Spleen (tissue), 11 donors: ENCODE measurements around the gene FADS1. TPM values are rescaled to one million over a fixed set of nuclear protein-coding genes. Genes with fewer than 3 reads are reported as not detected.

Experiments
- DNase-seq: peaks from one replicate; pipeline ENCODE4 v3.0.0-alpha.2; 2020
- H3K27ac ChIP-seq, 8 donors: fragments of 200-600 bp; sonication (generic) in 7 of 8; 1 replicate in 4 of 8; 2 replicates in 4 of 8; pipeline versions ENCODE4 v1.5.0 to v1.8.0; 2016 to 2021; ENCODE audit warnings: inconsistent platforms in 4 of 8, mild to moderate bottlenecking in 4 of 8, moderate library complexity in 1 of 8
- H3K27me3 ChIP-seq, 7 donors: fragments of 200-600 bp; sonication (generic) in 6 of 7; replicated peaks in 1 of 7; 1 replicate in 4 of 7; 2 replicates in 3 of 7; pipeline versions ENCODE4 v1.5.0 to v1.8.0; 2016 to 2021; ENCODE audit warnings: inconsistent platforms in 3 of 7, mild to moderate bottlenecking in 1 of 7
- H3K36me3 ChIP-seq, 6 donors: fragments of 200-600 bp; sonication (generic) in 5 of 6; 1 replicate in 4 of 6; 2 replicates in 2 of 6; pipeline versions ENCODE4 v1.5.0 to v1.8.0; 2016 to 2021; ENCODE audit warnings: inconsistent platforms in 2 of 6
- H3K4me1 ChIP-seq, 6 donors: fragments of 200-600 bp; sonication (generic) in 5 of 6; 1 replicate in 3 of 6; 2 replicates in 3 of 6; pipeline versions ENCODE4 v1.5.0 to v1.8.0; 2016 to 2021; ENCODE audit warnings: inconsistent platforms in 3 of 6
- H3K4me3 ChIP-seq, 8 donors: fragments of 200-600 bp; sonication (generic) in 7 of 8; 1 replicate in 4 of 8; 2 replicates in 4 of 8; pipeline versions ENCODE4 v1.5.0 to v1.8.0; 2016 to 2021; ENCODE audit warnings: inconsistent platforms in 4 of 8, mild to moderate bottlenecking in 4 of 8, moderate library complexity in 2 of 8
- H3K9me3 ChIP-seq, 8 donors: fragments of 200-600 bp; sonication (generic) in 7 of 8; 1 replicate in 4 of 8; 2 replicates in 4 of 8; pipeline versions ENCODE4 v1.5.0 to v1.8.0; 2016 to 2021; ENCODE audit warnings: inconsistent platforms in 4 of 8
- CTCF ChIP-seq, 11 experiments: fragments of 200-600 bp in 7 of 11; fragments of 450-650 bp in 4 of 11; sonication (generic) in 4 of 11; IDR thresholded peaks in 8 of 11; conservative IDR thresholded peaks in 3 of 11; 1 replicate in 7 of 11; 2 replicates in 4 of 11; pipeline versions ENCODE4 v1.4.0 to v1.8.0; 2016 to 2021; ENCODE audit warnings: antibody characterized with exemption in 11 of 11, inconsistent platforms in 4 of 11, mild to moderate bottlenecking in 1 of 11
- POLR2A ChIP-seq, 3 donors: fragments of 450-650 bp; IDR thresholded peaks; one replicate each; pipeline ENCODE4 v1.5.1; 2017; ENCODE audit warnings: antibody characterized with exemption in 3 of 3, mild to moderate bottlenecking in 1 of 3
- POLR2AphosphoS5 ChIP-seq, 3 donors: sonication (generic); formaldehyde crosslinking; IDR thresholded peaks; one replicate each; pipeline ENCODE4 v1.5.1; 2017; ENCODE audit warnings: antibody characterized with exemption in 3 of 3
- WGBS, 5 donors: extraction: QIAGEN DNeasy Blood & Tissue Kit in 3 of 5; methylation state at CpG; one replicate each; pipeline versions ENCODE4 v1.1.5 to v1.1.7; 2013 to 2018; 5-methylcytosine and 5-hydroxymethylcytosine counted together
- intact Hi-C: fragments of 100-400 bp; cut with DNase I; formaldehyde crosslinking; loops from one replicate; pipeline ENCODE4 v1.15.0; 2023; ENCODE audit warnings: low total_unique reads
- polyA plus RNA-seq, 3 donors: library from polyadenylated mRNA; stranded (reverse); fragments of 200-250 nt; gene quantifications; one replicate each; pipeline ENCODE4 v1.2.1, GENCODE V29; 2013
- total RNA-seq, 7 donors: library from RNA; depleted of rRNA in 3 of 7; stranded (reverse); fragments of >200 nt in 3 of 7; fragmentation: NEBNext Ultra II Directional in 4 of 7; extraction: Animal tissue kit (Norgen Biotek cat#: 25700) in 4 of 7; gene quantifications; one replicate each; pipeline versions ENCODE4 v1.1.0 to v1.2.1, GENCODE V29; 2016 to 2021
- donor health status: healthy with polysubstance abuse.
- donor health status: DM: no; HTN: no; CAD: no; lungs with moderate emphysema.
- donor health status: DM: no; HTN: no; CAD: no.
- donor health status: Bipolar disorder and iron deficiency.
- donor health status: healthy.
- donor health status: DM: no; HTN: no; CAD: no.
- donor health status: DM: yes; HTN: yes; CAD: no.

The FADS1 gene
- total and polyA plus RNA-seq, 10 donors = 2.2 to 25.6 (median 10.4) TPM

- intact Hi-C loops = no loop called here
- Histone ChIP-seq H3K27me3 (peaks cover 0 to under 1% (median 0%) of the 10 kb centered on the region in 7 donors), H3K9me3 (no peaks in the 10 kb centered on the region), H3K27ac (no peak overlapping the region), H3K4me1 (peaks cover 0 to 13% (median 5%) of the 10 kb centered on the region in 6 donors), H3K36me3 (no peaks in the 10 kb centered on the region), H3K4me3 (no peak overlapping the region)
- WGBS, 5 donors = 90 to 94% (median 90%) methylated on average over 13 to 20 of the region's 20 CpGs
- TF ChIP-seq POLR2A (IDR thresholded peaks at IDR 0.05) = no peak
- no peak for TF ChIP-seq POLR2AphosphoS5 (IDR thresholded peaks at IDR 0.05)
- no peak for TF ChIP-seq CTCF (IDR thresholded peaks at IDR 0.05 in 8 of 11, conservative IDR thresholded peaks at IDR 0.05 in 3 of 11)
- DNase-seq = no peak
Measured at GRCh38 chr11:61769946-61770683, 46.7 kb downstream of the FADS1 start.

GRCh38 chr11:61769169-61769920 lies 47.5 kb downstream of the FADS1 start:
- no peaks in the 10 kb centered on the region for H3K9me3 ChIP-seq
- H3K27me3 ChIP-seq = peaks cover 0 to 6% (median 0%) of the 10 kb centered on the region in 7 donors
- H3K36me3 ChIP-seq = no peaks in the 10 kb centered on the region
- H3K27ac ChIP-seq = no peak overlapping the region
- no peak for TF ChIP-seq POLR2AphosphoS5 (IDR thresholded peaks at IDR 0.05)
- no peak for TF ChIP-seq CTCF (IDR thresholded peaks at IDR 0.05 in 8 of 11, conservative IDR thresholded peaks at IDR 0.05 in 3 of 11)
- TF ChIP-seq POLR2A (IDR thresholded peaks at IDR 0.05) = no peak
- peaks cover 0 to 13% (median 5%) of the 10 kb centered on the region in 6 donors for H3K4me1 ChIP-seq
- no peak overlapping the region for H3K4me3 ChIP-seq
- WGBS, 5 donors = 85 to 98% (median 87%) methylated on average over 21 to 33 of the region's 33 CpGs
- intact Hi-C loops = no loop called here
- DNase-seq = no peak

- Histone ChIP-seq H3K9me3 (no peaks in the 10 kb centered on the region), H3K36me3 (no peaks in the 10 kb centered on the region), H3K27me3 (peaks cover 0 to 11% (median 0%) of the 10 kb centered on the region in 7 donors), H3K4me1 (peaks cover 0 to 13% (median 5%) of the 10 kb centered on the region in 6 donors), H3K27ac (no peak overlapping the region), H3K4me3 (no peak overlapping the region)
- intact Hi-C loops = no loop called here
- no peak for TF ChIP-seq CTCF (IDR thresholded peaks at IDR 0.05 in 8 of 11, conservative IDR thresholded peaks at IDR 0.05 in 3 of 11)
- no peak for TF ChIP-seq POLR2A (IDR thresholded peaks at IDR 0.05)
- no peak for TF ChIP-seq POLR2AphosphoS5 (IDR thresholded peaks at IDR 0.05)
- DNase-seq = no peak
- 61 to 78% (median 73%) methylated on average over 9 to 11 of the region's 11 CpGs for WGBS, 5 donors
Measured at GRCh38 chr11:61768376-61769076, 48.3 kb downstream of the FADS1 start.
